NCI-H748 (cell line): ENCODE measurements around the gene RGS10.

Experiments used
- DNase-seq: peaks from one replicate; lab custom pipeline; 2025; ENCODE audit not compliant: unreplicated experiment; lab: John Stamatoyannopoulos, UW

RGS10 gene

DNA sequence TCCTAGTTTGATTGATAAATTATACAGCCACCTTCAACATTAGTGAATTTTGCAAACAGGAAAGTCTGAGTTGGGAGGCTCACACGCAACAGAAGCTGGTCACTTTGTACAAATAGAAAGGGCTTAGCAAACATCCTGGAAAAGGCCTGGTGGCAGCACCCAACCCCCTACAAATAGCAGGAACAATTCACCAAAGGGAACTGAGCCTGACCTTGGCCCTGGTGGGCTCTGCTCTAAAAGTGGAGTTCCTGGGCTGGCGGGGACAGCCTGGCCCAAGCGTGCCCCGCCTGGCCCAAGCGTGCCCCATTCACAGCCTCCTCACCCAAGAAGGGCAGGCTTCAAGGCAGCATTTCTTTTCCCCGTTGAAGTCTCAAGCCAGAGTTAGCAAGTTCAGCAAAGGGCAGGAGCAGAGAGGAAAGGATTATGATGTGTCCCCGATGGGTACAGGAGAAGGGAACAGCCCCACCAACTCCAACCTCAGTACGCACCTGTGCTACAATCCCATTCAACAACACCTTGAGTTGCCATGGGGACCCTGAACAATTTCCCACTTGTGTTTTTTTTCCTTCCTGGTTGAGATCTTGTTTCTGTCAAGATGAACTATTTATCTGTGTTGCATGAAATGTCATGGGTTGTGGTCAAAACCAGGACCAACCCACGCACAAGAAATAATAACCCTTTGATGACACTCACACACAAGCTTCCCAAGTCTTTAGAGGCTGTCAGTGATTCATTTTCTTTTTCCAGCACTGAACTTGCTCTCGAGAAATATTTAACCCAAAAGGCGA lies 43.4 kb downstream of the RGS10 start:
- DNase-seq, result no peak

DNA sequence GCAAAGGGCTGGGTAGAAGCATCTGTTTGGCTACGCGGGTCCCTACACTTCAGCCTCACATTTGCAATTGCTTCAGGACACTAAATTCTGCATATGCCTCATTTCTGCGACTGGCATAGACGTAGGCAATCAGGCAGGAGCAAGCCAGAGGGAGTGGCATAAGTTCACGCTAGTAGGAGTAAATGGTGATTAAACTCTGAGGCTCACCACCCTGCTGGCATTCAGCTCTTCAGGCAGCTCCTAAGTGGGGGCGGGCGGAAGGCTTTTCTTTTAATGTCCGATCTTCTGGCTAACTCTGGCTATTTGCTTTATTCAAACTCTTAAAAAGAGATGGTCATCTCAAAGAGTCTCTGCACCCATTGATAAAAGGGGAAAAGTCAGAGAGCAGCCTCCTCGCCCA lies 45.3 kb downstream of the RGS10 start:
- DNase-seq, result no peak

DNA sequence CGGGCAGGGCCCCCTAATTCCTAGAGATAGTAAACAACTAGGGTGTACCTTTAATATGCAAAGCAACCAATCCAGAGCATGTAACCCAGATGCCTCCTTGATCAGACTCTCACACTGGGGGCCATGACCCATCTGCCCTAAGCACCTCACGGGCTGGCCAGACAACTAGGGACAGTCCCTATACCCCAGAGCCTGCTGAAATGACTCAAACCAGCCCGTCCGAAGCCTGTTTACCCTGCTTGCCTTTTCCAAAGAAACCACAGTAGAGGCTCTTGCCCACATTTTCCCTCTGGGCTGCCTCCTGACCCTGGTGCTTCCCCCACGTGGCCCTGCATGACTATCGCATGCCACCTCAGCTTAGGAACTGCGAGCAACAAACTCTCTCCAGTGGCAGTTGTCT lies 46.2 kb downstream of the RGS10 start:
- DNase-seq, result no peak

DNA sequence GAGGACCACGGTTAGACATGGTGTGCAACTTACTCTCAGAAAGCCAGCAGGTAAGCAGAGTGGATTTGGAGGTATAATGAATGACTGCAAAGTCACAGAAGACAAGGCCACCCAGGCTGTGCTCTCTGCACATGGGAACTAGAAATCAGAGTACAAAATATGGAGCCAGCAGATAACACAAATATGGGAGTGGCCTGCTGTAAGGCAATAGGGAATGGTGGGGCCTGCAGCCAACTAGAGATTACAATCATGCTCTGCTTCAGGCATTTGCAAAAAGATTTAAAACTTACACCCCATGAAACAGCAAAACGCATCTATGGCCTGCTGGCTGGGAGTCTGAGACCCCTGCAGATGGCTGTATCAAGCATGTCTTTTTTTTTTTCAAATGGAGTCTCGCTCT lies 47.0 kb downstream of the RGS10 start:
- DNase-seq, result no peak

DNA sequence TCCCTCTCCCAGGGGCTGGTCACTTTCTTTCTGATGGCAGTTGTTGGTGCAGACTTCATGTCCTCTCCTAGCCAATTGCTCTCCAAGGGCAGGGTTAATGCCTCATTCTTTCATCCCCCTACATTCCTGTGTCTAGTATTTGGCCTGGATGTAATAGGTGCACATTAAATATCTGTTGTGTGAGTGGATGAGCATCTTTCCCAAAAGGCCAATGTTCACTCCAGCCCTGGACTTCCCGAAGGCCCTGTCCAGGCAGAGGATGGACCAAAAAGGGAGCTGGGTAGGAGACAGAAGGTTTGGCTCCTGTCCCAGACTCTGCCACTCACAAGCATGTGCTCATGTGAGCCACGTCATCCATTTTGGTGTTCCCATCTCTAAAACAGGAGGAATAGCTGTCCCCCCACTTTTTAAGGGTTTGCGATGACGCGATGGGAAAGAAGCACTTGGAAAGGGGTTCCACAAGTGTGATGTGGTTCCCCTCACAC lies 47.5 kb downstream of the RGS10 start:
- DNase-seq, result no peak

DNA sequence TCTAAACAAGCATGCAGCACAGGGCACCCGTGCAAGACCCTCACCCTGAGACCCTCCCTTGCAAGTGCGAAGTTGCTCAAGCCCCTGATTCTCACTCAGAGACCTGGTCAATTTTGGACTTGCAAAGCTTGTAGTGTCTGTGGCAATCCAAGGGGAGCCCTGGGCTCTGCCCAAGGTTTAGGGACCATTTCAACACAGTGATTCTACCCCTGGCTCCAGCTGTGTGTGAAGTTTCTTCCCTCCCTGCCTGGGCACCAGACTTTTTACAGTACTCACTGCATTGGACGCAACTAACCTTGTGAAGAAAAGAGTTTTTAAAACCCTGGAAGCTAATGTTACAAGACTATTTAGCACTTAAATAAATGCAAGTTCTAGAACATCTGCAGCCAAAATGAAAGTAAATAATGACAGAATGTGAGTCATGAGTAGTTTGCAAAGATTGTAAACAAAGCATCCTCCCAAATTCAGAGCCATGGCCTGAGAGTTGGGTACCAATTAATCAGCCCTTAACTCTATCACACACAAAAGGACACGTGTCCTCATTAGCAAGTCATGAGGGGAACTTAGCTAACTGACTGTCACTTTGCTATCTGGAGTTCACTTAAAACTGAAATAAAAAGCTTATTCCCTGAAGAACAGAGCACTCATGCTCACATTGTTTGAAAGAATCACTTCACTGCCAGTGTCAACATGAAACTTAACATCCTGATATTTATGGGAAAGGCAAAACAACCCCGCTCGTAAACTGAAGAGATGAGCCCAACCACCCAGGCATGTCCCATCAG lies 48.1 kb downstream of the RGS10 start:
- DNase-seq, result peak; percentile 16

DNA sequence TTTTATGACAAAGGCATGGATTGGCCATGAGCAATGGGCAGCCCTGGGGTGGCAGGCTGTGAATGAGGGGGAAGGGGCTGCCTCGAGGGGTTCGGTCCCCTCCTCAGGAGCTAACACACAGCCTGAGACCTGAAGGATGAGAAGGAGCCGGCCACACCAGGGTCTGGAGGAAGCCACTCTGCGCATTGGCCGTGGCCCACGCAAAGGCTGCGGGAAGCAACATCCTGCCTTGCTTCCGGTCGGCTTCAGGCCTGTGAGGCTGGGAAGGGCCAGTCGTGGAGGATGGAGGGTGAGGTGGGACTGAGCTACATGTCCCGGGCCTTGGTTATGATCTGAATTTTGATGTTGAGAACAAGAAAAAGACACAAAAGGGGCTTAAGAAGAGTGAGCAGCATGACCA lies 49.4 kb downstream of the RGS10 start:
- no peak for DNase-seq

DNA sequence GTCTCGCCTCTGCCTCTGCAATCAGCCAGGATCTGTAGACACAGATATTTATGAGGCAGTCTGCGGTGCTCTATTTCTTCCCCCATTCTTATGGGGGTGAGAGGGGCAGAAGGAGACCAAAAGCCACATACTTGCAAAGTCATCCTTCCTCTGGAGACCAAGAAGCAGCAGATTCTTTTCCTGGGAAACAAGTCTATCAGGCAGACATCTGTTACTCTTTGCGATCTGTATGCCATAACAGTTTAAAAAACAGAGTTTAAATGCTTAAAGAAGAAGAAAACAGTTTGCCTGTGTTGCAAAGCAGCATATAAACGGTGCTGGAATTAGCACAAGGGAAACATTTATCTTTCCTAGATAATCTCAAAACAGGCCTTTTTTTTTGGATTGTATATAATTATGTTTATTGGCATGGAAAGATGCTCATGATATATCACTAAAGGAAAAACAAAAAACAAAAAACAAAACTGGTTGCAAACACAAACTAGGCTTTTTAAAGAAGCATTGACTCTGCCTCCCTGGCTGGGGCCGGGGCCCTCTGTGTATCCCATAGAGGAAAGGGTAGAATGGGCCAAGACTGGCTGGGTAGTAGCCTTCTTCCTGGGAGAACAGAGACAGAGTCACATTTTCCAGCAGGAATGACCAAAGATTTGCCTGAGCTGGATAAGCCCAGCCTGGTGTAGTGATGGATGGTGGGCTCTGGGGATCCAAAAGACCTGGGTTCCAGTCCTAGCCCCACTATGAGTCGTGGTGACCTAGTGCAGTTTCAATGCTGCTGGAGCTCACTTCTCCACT lies 50.4 kb downstream of the RGS10 start:
- no peak for DNase-seq

DNA sequence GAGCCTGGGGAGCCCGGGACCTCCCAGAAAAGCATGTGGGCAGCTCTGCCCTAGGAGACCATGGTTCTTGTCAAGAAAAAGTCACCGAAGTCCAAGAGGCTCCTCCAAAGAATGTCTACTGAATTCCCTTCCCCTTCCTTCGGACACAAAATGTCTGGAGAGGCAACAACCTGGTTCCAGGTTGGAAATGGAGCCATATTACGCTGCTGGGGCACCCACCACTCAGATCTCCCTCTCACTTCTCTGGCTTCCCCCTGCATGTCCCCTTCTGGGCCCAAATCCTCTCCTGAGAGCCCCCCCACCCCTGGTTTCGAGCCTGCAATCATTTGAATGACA lies 52.6 kb downstream of the RGS10 start:
- DNase-seq, result no peak

DNA sequence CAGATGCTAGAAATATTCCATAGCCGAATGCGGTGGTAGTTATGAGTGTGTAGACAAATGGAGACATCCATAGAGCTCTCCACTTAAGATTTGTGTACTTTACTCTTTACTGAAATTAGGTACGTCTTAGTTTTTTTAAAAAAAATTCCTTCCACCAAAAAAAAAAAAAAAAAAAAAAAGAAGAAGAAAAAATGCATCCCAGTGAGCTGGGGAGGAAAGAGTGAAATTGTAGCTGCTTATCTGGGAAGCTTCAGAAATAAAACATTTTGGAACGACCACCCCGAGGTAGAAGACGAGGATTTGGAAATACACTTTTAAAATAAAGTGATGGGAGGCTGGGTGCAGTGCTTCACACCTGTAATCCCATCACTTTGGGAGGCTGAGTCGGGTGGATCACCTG lies 53.8 kb downstream of the RGS10 start:
- DNase-seq, result no peak

DNA sequence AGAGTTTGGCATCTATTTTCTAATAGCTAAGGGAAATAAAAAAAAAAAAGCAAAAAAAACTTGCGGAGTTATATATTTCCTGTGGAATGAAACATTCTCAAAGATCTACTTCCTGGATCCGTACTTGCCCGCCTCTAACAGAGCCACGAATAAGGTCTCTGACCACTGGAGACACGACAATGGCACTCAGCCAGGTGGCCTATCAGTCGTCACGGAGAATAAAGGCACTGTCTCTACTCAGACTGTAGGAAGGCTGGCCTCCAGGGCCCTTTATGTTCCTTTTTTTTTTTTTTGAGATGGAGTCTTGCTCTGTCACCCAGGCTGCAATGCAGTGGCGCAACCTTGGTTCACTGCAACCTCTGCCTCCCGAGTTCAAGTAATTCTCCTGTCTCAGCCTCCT lies 58.7 kb downstream of the RGS10 start:
- DNase-seq, result no peak

DNA sequence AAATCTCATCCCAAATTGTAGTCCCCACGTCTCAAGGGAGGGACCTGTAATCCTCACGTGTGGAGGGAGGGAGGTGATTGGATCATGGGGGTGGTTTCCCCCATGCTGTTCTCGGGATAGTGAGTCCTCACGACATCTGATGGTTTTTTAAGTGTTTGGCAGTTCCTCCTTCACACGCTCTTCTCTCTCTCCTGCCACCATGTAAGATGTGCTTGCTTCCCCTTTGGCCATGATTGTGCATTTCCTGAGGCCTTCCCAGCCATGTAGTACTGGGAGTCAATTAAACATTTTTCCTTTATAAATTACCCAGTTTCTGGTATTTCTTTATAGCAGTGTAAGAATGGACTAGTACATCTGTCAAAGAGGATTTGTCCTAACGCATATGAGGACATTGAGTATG lies 59.5 kb downstream of the RGS10 start:
- no peak for DNase-seq

DNA sequence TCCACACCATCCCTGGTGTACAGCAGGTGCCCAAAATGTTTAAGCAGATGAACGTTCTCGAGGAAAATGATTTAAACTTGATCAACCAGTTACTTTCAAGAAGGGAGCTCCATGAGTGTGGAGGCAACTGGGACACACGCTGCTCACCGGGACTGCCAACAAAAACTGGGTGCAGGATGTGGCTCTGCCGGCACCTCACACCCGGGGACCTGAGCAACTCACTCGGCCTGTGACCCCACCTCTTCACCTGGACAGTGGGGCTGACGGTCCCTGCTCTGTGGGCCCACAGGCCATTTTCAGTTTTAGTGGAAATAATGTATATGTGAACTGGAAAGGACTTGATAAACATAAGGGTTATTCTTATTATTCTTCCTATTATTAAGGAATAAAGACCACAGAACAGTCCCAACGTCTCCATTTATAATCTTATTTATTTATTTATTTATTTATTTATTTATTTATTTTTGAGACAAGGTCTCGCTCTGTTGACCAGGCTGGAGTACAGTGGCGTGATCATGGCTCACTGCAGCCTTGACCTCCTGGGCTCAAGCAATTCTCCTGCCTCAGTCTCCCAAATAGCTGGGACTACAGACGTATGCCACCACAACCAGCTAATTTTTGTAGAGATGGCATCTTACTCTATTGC lies 60.6 kb downstream of the RGS10 start:
- no peak for DNase-seq

DNA sequence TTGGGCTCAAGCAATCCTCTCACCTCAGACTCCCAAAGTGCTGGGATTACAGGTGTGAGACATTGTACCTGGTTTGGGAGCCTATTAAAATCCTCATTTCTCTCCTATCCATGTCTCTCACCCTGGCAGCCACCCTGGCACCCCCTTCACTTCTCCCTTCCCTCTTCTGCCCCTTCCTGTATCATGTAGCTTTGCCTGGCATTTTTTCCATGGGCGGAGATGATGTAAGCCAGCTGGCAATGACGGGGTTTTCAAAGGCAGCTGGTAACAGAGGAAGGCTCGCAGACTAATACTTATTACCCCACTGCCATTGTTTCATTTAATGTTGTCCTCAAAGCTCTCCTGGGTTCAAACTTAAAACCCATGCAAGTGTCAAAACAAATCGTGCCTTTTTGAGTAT lies 61.9 kb downstream of the RGS10 start:
- peak; percentile 4 for DNase-seq

DNA sequence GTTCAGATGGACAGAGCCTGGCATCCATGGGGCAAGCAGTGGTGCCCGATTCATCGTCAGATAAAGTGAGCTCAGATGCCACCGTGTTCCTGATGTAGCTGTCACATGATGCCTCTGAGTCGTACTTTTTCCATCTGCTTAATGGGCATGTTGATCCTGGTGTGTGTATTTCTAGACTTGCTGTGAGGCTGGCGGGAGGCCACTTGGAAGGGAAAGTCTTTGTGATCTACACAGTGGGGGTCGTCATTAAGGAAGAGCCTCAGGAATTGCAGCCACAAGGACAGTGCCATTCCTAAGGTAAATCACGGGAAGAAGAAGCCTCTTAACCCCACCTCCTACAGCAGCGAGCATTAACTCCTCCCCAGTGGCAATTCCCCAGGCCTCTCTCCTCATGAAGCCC lies 63.0 kb downstream of the RGS10 start:
- DNase-seq, result no peak

DNA sequence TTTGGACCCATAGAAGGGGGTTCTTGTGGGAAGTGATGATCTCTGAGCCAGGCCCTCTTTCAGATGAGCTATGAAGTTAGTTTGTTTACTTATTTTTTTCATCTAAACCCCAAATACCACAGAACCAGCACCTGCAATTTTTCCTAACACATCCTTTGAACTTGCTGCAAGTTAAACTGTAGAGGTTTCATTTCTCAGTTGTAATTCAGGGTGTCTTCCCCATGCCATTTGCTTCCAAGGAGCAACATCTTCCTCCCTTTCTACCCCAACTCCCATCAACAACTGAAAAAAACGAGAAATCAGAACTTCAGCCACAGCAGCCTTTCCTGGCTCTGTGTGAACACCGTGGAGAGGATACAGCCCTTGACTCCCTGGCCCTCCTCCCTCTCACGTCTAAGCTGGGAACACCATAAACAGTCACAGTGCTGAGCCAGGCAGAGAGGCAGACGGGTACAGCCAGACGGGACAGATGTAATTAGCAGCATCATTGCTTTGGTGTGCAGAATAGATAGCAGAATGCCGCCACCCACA lies 63.6 kb downstream of the RGS10 start:
- DNase-seq, result no peak

DNA sequence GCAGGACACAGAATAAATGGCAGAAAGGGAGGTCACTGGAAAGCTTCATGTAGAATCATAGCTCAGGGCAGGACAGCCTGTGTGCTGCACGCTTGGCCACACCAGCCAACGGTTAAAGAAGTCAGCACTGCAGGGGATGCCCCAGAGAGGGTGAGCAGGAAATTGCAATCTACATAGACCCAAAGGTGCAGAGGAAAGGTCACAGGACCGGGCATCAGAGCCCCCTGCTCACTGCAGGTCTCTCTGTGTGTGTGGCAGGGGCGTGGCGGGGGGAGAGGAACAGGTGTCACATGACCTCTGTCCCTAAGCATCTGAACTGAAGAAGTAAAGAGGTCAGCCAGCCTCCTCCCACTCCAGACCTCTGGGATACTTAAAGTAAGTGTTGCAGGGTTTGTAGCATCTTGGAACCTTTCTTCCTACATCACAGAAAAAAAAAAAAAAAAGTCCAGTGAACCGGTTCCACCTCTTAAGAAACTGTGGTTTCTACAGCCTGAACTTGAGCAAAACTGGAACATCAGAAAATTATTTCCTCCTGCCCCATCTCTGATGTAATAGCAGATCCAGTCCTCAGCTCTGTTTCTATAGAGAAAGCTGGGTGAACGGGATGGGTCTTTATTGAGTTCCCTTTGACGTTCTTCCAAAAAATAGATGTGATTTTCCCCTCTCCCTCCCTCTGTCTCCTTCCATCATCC lies 64.3 kb downstream of the RGS10 start:
- DNase-seq, result no peak

DNA sequence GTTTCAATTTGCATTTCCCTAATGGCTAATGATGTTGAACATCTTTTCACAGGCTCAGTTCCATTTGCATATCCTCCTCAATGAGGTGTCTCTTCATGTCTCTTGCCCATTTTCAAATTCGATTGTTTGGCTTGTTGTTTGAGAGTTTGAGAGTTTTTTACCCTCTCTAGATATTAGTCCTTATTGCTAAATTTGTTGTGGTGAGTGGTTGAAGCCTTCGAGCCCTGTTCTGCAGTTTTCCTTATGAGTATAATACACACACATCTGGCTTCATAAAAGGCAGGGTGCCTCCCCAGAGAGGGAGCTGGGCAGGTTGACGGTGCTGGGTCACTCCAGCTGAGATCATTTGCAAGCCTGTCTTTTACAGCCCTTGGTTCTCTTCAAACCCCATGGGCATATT lies 65.1 kb downstream of the RGS10 start:
- DNase-seq, result no peak

DNA sequence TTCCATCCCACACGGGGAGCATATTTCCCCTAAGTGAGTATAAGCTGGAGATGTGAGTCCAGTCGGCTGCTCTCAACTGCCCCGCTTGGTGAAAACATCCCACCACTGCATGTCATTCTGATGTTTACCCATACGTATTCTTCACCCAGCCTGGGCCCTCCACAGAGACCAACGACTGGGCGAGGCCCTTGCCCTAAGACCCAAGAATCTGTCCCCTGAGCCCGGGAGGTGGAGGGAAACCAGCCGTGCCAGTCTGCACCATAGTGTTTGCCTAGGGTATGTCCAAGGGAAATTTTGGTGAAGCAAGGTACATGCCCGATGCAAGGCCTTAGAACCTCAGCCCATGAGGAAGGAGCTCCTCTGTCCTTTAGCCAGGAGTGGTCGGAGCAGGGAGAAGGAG lies 67.9 kb downstream of the RGS10 start:
- DNase-seq, result no peak

DNA sequence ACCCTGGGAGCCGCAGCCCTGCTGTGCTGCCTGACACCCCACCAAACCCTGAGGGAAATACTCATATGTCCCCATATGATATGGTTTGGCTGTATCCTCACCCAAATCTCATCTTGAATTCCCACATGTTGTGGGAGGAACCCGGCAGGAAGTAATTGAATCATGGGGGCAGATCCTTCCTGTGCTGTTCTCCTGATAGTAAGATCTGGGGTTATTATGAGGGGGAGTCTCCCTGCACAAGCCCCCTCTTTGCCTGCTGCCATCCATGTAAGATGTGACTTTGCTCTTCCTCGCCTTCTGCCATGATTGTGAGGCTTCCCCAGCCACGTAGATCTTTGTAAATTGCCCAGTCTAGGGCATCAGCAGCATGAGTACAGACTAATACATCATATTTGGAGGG lies 68.7 kb downstream of the RGS10 start:
- no peak for DNase-seq
